MCF 10A (cell line): ENCODE results near the gene PLA2G4C. TPM values are rescaled to one million over a fixed set of nuclear protein-coding genes. Genes with fewer than 3 reads are reported as not detected.
"Not testable (repeated sequence)": the region's sequence is repeated elsewhere in the genome, so short reads cannot be mapped to it uniquely, and the experiment has no call there.

Source experiments
- BruUV-seq: library from RNA; stranded (reverse); fragments of 400-500 nt; replicated peaks from 2 replicates; lab custom pipeline; 2021; lab: Mats Ljungman, UMichigan
- CTCF ChIA-PET: fragments of 300-600 bp; sonication (Branson Sonifier 250); formaldehyde crosslinking; extraction: SDS; loops from one replicate; lab custom pipeline; 2021; ENCODE audit warnings: antibody characterized with exemption, inconsistent platforms; lab: Yijun Ruan, JAX
- POLR2A ChIA-PET: fragments of 300-600, 350-650 bp; sonication (Branson Sonifier 250); formaldehyde crosslinking; extraction: SDS; loops from one replicate; lab custom pipeline; 2020; ENCODE audit warnings: antibody characterized with exemption, inconsistent platforms; lab: Yijun Ruan, JAX
- DNase-seq: peaks from one replicate; pipeline ENCODE4 v3.0.0-alpha.2; 2018; ENCODE audit not compliant: unreplicated experiment
- H3K27ac Mint-ChIP-seq: one replicate; pipeline ENCODE4 v1.8.0; 2022; ENCODE audit warnings: mild to moderate bottlenecking, low read depth, mixed read lengths; ENCODE audit not compliant: unreplicated experiment
- H3K27me3 Mint-ChIP-seq: one replicate; pipeline ENCODE4 v1.8.0; 2022; ENCODE audit warnings: mixed read lengths; ENCODE audit not compliant: insufficient read depth, unreplicated experiment
- H3K36me3 Mint-ChIP-seq: one replicate; pipeline ENCODE4 v1.8.0; 2022; ENCODE audit warnings: mild to moderate bottlenecking, moderate library complexity, mixed read lengths; ENCODE audit not compliant: insufficient read depth, unreplicated experiment
- H3K4me1 Mint-ChIP-seq: one replicate; pipeline ENCODE4 v1.8.0; 2022; ENCODE audit warnings: mixed read lengths; ENCODE audit not compliant: insufficient read depth, unreplicated experiment
- H3K4me3 Mint-ChIP-seq: one replicate; pipeline ENCODE4 v1.8.0; 2022; ENCODE audit warnings: mild to moderate bottlenecking, moderate library complexity, mixed read lengths; ENCODE audit not compliant: unreplicated experiment
- H3K9me3 Mint-ChIP-seq: one replicate; pipeline ENCODE4 v1.8.0; 2022; ENCODE audit warnings: mixed read lengths; ENCODE audit not compliant: unreplicated experiment
- CTCF ChIP-seq: fragments of 200-600 bp; IDR thresholded peaks from one replicate; pipeline ENCODE4 v1.8.0; 2022; ENCODE audit warnings: antibody characterized with exemption, mild to moderate bottlenecking; ENCODE audit not compliant: unreplicated experiment
- intact Hi-C: fragments of 100-400 bp; cut with micrococcal nuclease; formaldehyde crosslinking; loops from 2 replicates; pipeline ENCODE4 v1.14.1; 2022
- total RNA-seq: library from RNA; stranded (reverse); gene quantifications from 2 replicates; pipeline ENCODE4 v1.2.3, GENCODE V29; 2022

PLA2G4C gene
- total RNA-seq, 1 experiment from 2014 or later: 1.4 TPM

GRCh38 chr19:48090281-48090802, 20.3 kb downstream of the PLA2G4C start:
- ChIA-PET POLR2A (interaction anchor here (0.6 kb wide), 1 partner anchor 13 kb away, joined by 3 read pairs; no protein-coding TSS in a partner anchor), CTCF (interaction anchor here (0.6 to 1.1 kb wide), 3 partner anchors 8 to 206 kb away, joined by 3 read pairs; no protein-coding TSS in a partner anchor)
- BruUV-seq: no TSS peak
- no peak overlapping the region for H3K4me3 Mint-ChIP-seq
- TF ChIP-seq CTCF: no peak
- intact Hi-C loops: no loop called here
- peaks cover 5% of the 10 kb centered on the region for H3K4me1 Mint-ChIP-seq
- H3K27ac Mint-ChIP-seq: no peak overlapping the region
- peaks cover 12% of the 10 kb centered on the region for H3K9me3 Mint-ChIP-seq
- H3K27me3 Mint-ChIP-seq: peaks cover 74% of the 10 kb centered on the region
- no peaks in the 10 kb centered on the region for H3K36me3 Mint-ChIP-seq
- DNase-seq: no peak

DNA sequence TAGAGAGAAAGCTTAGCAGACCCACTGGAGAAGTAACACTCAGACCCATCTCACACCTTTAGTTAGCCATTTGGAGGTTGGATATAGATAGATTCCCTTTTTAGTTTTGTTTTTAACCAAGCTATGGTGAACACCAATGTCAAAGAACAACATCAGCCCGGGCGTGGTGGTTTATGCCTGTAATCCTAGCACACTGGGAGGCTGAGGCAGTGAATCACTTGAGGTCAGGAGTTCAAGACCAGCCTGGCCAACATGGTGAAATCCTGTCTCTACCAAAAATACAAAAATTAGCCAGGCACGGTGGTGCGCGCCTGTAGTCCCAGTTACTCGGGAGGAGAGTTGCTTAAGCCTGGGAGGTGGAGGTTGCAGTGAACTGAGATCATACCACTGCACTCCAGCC, 21.6 kb downstream of the PLA2G4C start:
- DNase-seq, H3K27ac Mint-ChIP-seq, H3K36me3 Mint-ChIP-seq, H3K4me3 Mint-ChIP-seq, H3K9me3 Mint-ChIP-seq, H3K4me1 Mint-ChIP-seq, POLR2A ChIA-PET, intact Hi-C loops, BruUV-seq: not testable (repeated sequence)
- CTCF ChIA-PET: interaction anchor here (0.5 kb wide), 1 partner anchor 85 kb away, joined by 3 read pairs; no protein-coding TSS in a partner anchor
- peaks cover 74% of the 10 kb centered on the region for H3K27me3 Mint-ChIP-seq

DNA sequence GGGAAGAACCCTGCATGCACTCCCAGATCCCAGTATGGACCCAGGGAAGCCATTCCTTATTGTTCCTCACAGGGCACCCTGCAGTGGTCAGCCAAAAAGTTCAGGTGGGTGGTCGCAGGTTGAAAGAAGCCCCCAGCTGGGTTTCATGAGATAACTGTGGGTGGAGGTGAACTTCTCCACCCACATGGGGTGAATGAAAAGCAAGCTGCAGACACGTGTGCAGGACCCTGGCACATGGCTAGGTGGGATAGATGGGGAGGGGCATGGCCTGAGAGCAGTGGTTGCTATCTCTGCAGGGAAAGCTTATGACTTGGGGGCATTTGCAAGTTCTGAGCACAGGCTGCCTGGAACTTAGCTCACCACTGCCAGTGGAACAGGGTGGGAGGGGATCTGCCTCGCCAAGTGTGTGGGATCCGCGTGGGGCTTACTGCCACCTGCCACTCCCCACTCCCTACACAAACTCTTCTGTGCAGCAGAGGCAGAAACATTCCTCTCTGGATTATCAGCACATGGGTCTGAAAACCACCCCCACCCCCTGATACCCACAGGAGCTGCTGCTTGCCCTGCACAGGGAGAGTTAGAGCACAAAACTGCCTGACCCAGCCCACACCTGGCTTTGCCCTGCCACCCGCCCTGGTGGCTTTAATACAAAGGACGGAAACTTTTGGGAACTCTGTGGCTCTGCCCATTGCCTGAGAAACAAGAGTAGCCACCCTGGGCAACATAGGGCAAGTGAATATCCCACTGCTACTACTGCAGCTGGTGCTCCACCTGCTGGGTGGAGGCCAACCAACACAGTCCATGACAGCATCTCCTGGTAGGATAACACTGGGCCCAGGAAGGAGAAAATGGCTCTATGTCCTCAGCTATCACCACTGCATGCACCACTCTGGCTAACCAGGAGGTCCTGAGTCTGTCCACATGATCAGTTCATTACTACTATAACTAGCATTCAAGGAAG, 24.4 kb downstream of the PLA2G4C start:
- no peak overlapping the region for H3K27ac Mint-ChIP-seq
- no peak for DNase-seq
- BruUV-seq: no TSS peak

DNA sequence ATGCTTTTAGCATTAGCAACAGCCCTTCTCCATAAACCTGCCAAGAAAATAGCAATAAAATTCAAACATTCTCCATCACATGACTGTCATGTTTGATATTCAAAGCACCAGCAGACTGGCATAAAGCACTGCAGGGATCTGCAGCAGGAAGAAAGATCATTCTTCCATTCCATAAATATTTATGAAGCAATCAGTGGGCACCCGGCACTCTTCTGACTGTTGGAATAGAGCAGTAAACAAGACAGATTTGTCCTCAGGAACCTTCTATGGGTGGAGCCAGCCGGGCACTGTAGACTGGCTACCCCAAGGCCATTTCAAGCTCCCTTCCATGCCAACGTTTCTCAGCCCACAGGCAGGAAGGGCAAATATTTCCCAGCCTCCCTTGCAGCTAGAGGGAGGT, 25.5 kb downstream of the PLA2G4C start:
- no peak for DNase-seq
- H3K4me3 Mint-ChIP-seq: no peak overlapping the region
- intact Hi-C loops: no loop called here
- H3K27ac Mint-ChIP-seq: no peak overlapping the region
- ChIA-PET POLR2A (no interaction called here), CTCF (interaction anchor here (1.2 kb wide), 1 partner anchor 16 kb away, joined by 3 read pairs; no protein-coding TSS in a partner anchor)
- no peaks in the 10 kb centered on the region for H3K9me3 Mint-ChIP-seq
- no peak for TF ChIP-seq CTCF
- no peaks in the 10 kb centered on the region for H3K36me3 Mint-ChIP-seq
- H3K27me3 Mint-ChIP-seq: peaks cover 61% of the 10 kb centered on the region
- BruUV-seq: no TSS peak
- peaks cover 2% of the 10 kb centered on the region for H3K4me1 Mint-ChIP-seq

More for the DNA sequence above, 24.4 kb downstream of the PLA2G4C start:
- Mint-ChIP-seq H3K9me3 (no peaks in the 10 kb centered on the region), H3K27me3 (peaks cover 61% of the 10 kb centered on the region), H3K4me1 (peaks cover 5% of the 10 kb centered on the region), H3K36me3 (no peaks in the 10 kb centered on the region), H3K4me3 (no peak overlapping the region)
- POLR2A ChIA-PET: no interaction called here
- TF ChIP-seq CTCF: no peak
- CTCF ChIA-PET: interaction anchor here (0.6 kb wide), 1 partner anchor 17 kb away, joined by 4 read pairs; no protein-coding TSS in a partner anchor
- intact Hi-C loops: no loop called here
